Measurements from ENCODE around the gene CDK4. TPM values are rescaled to one million over a fixed set of nuclear protein-coding genes. Genes with fewer than 3 reads are reported as not detected.

The CDK4 gene
- total and polyA plus RNA-seq, 2 of the 13 experiments (the other 11 are each of a cell fraction or from before 2014, with no cell fraction given), result 191 to 209 TPM

- TF ChIP-seq ZBTB1 (CRISPR knock-in tag; IDR thresholded peaks at IDR 0.05; ENCODE audit: borderline replicate concordance) (no peak), ZNF251 (CRISPR knock-in tag; IDR thresholded peaks at IDR 0.05) (no peak), IKZF4 (CRISPR knock-in tag; IDR thresholded peaks at IDR 0.05; ENCODE audit: borderline replicate concordance, low read depth, not compliant biosample characterization) (no peak), NFE2L2 (IDR thresholded peaks at IDR 0.05; ENCODE audit: low read length) (no peak), KIAA2018 (CRISPR knock-in tag; IDR thresholded peaks at IDR 0.05; ENCODE audit: borderline replicate concordance) (no peak), ZNF430 (CRISPR knock-in tag; IDR thresholded peaks at IDR 0.05) (no peak), HCFC1 (IDR thresholded peaks at IDR 0.05; ENCODE audit: low read depth, low read length) (peak; percentile 64; the same call in 1 of the 2 replicates), SCMH1 (CRISPR knock-in tag; IDR thresholded peaks at IDR 0.05; ENCODE audit: borderline replicate concordance) (no peak), ZNF646 (CRISPR knock-in tag; IDR thresholded peaks at IDR 0.05) (no peak), DNMT3B (CRISPR knock-in tag; conservative IDR thresholded peaks at IDR 0.05) (no peak)
- TF ChIP-seq, protein P1, sequence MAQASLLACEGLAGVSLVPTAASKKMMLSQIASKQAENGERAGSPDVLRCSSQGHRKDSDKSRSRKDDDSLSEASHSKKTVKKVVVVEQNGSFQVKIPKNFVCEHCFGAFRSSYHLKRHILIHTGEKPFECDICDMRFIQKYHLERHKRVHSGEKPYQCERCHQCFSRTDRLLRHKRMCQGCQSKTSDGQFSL (CRISPR knock-in tag; IDR thresholded peaks at IDR 0.05), result peak; percentile 93
These were observed 30.7 kb upstream of the CDK4 start, which contains the start of gene TSFM (continued) for GRCh38 chr12:57782608-57783465.
